Measurements from ENCODE around the gene ZNRF3.

The ZNRF3 gene

GRCh38 chr22:28893810-28894209, 10.4 kb downstream of the ZNRF3 start:
- Histone ChIP-seq H2BK12ac (ENCODE audit: low read length) (no peak overlapping the region), H4K8ac (ENCODE audit: low read depth, low read length) (no peak overlapping the region), H2AK5ac (ENCODE audit: low read length) (no peak overlapping the region), H3K27ac (ENCODE audit: low read depth, low read length) (no peak overlapping the region), H3K79me2 (ENCODE audit: control insufficient read depth, insufficient read depth, low read length, poor library complexity) (peaks cover 16% of the 10 kb centered on the region), H3K9ac (ENCODE audit: low read length) (no peak overlapping the region), H3K4ac (ENCODE audit: low read depth, low read length) (peak overlapping the region; percentile 59), H2BK5ac (ENCODE audit: low read depth, low read length, poor library complexity) (no peak overlapping the region), H3K9me3 (ENCODE audit: insufficient read depth, low read depth, low read length) (no peaks in the 10 kb centered on the region), H2AFZ (ENCODE audit: insufficient read depth, low read length, poor library complexity) (no peak overlapping the region), H3K36me3 (ENCODE audit: control insufficient read depth in 1 of 2, insufficient read depth in 2 of 2, low read length in 2 of 2) (no peaks in the 10 kb centered on the region), H3K4me1 (ENCODE audit: control insufficient read depth in 1 of 2, insufficient read depth in 2 of 2, low read length in 2 of 2) (peaks cover 24 to 26% of the 10 kb centered on the region in 2 experiments), H3K18ac (ENCODE audit: low read length) (no peak overlapping the region), H3K27me3 (ENCODE audit: insufficient read depth, low read length) (no peaks in the 10 kb centered on the region), H3K79me1 (ENCODE audit: low read length) (peaks cover 11% of the 10 kb centered on the region), H3K14ac (ENCODE audit: low read length) (no peak overlapping the region), H4K12ac (ENCODE audit: low read depth, low read length) (no peak overlapping the region), H3K4me3 (ENCODE audit: low read depth, low read length) (no peak overlapping the region), H3K23ac (ENCODE audit: low read length) (no peak overlapping the region), H3K4me2 (ENCODE audit: low read length) (no peak overlapping the region), H4K91ac (ENCODE audit: low read depth, low read length) (no peak overlapping the region), H2BK120ac (ENCODE audit: insufficient read depth, low read length, poor library complexity) (no peak overlapping the region)
- no peak for DNase-seq
- no CpG with 5 or more reads among the region's 4 CpGs for WGBS (ENCODE audit: extremely low coverage, insufficient coverage, insufficient read length)

GRCh38 chr22:28894334-28894733, 11.0 kb downstream of the ZNRF3 start:
- H3K18ac ChIP-seq (ENCODE audit: low read length), result peak overlapping the region; percentile 36
- no CpG with 5 or more reads among the region's 8 CpGs for WGBS (ENCODE audit: extremely low coverage, insufficient coverage, insufficient read length)

DNA sequence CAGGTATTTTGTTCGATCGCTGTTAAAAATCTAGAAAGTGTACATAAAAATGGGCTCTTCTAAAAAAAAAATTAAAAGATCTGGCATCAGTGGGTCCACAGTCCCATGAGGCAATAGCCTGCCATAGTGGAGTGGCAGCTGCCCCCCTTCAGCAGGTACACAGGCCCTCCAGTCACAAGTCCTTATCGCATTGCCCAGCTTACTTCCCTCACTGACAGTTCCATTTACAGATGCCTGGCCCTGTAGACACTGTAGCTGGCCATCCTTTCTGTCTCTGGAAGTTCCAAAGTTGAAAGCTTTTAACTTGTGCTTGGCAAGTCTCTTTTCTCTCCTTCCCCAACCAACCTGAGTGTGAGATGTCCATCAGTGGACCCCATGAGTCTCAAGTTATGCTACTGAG, 11.4 kb downstream of the ZNRF3 start:
- no peaks in the 10 kb centered on the region for H3K27me3 ChIP-seq (ENCODE audit: insufficient read depth, low read length)
- H3K27ac ChIP-seq (ENCODE audit: low read depth, low read length), result no peak overlapping the region
- no peak overlapping the region for H2BK120ac ChIP-seq (ENCODE audit: insufficient read depth, low read length, poor library complexity)
- no peak overlapping the region for H2AFZ ChIP-seq (ENCODE audit: insufficient read depth, low read length, poor library complexity)
- peak overlapping the region; percentile 39 for H3K14ac ChIP-seq (ENCODE audit: low read length)
- H4K12ac ChIP-seq (ENCODE audit: low read depth, low read length), result no peak overlapping the region
- H3K4ac ChIP-seq (ENCODE audit: low read depth, low read length), result peak overlapping the region; percentile 34
- H2BK5ac ChIP-seq (ENCODE audit: low read depth, low read length, poor library complexity), result no peak overlapping the region
- H3K4me2 ChIP-seq (ENCODE audit: low read length), result no peak overlapping the region
- H3K36me3 ChIP-seq (ENCODE audit: control insufficient read depth in 1 of 2, insufficient read depth in 2 of 2, low read length in 2 of 2), result no peaks in the 10 kb centered on the region
- no peak overlapping the region for H3K4me3 ChIP-seq (ENCODE audit: low read depth, low read length)
- no peak overlapping the region for H3K23ac ChIP-seq (ENCODE audit: low read length)
- peak overlapping the region; percentile 73 for H2BK12ac ChIP-seq (ENCODE audit: low read length)
- H3K79me2 ChIP-seq (ENCODE audit: control insufficient read depth, insufficient read depth, low read length, poor library complexity), result peaks cover 18% of the 10 kb centered on the region
- H3K9ac ChIP-seq (ENCODE audit: low read length), result no peak overlapping the region
- no peaks in the 10 kb centered on the region for H3K9me3 ChIP-seq (ENCODE audit: insufficient read depth, low read depth, low read length)
- peaks cover 15% of the 10 kb centered on the region for H3K79me1 ChIP-seq (ENCODE audit: low read length)
- DNase-seq, result no peak
- peaks cover 24 to 27% of the 10 kb centered on the region in 2 experiments for H3K4me1 ChIP-seq (ENCODE audit: control insufficient read depth in 1 of 2, insufficient read depth in 2 of 2, low read length in 2 of 2)
- no peak overlapping the region for H4K8ac ChIP-seq (ENCODE audit: low read depth, low read length)
- no CpG with 5 or more reads among the region's 3 CpGs for WGBS (ENCODE audit: extremely low coverage, insufficient coverage, insufficient read length)
- H4K91ac ChIP-seq (ENCODE audit: low read depth, low read length), result peak overlapping the region; percentile 70
- no peak overlapping the region for H2AK5ac ChIP-seq (ENCODE audit: low read length)
- no peak overlapping the region for H3K18ac ChIP-seq (ENCODE audit: low read length)

More at GRCh38 chr22:28894334-28894733, 11.0 kb downstream of the ZNRF3 start:
- Histone ChIP-seq H2BK12ac (ENCODE audit: low read length) (no peak overlapping the region), H3K4me2 (ENCODE audit: low read length) (no peak overlapping the region), H3K27me3 (ENCODE audit: insufficient read depth, low read length) (no peaks in the 10 kb centered on the region), H3K4me3 (ENCODE audit: low read depth, low read length) (no peak overlapping the region), H4K12ac (ENCODE audit: low read depth, low read length) (no peak overlapping the region), H3K9ac (ENCODE audit: low read length) (no peak overlapping the region), H3K79me2 (ENCODE audit: control insufficient read depth, insufficient read depth, low read length, poor library complexity) (peaks cover 18% of the 10 kb centered on the region), H3K14ac (ENCODE audit: low read length) (no peak overlapping the region), H3K27ac (ENCODE audit: low read depth, low read length) (no peak overlapping the region), H2BK5ac (ENCODE audit: low read depth, low read length, poor library complexity) (no peak overlapping the region), H3K4me1 (ENCODE audit: control insufficient read depth in 1 of 2, insufficient read depth in 2 of 2, low read length in 2 of 2) (peaks cover 24 to 27% of the 10 kb centered on the region in 2 experiments), H3K79me1 (ENCODE audit: low read length) (peaks cover 13% of the 10 kb centered on the region), H2BK120ac (ENCODE audit: insufficient read depth, low read length, poor library complexity) (no peak overlapping the region), H3K9me3 (ENCODE audit: insufficient read depth, low read depth, low read length) (no peaks in the 10 kb centered on the region), H2AFZ (ENCODE audit: insufficient read depth, low read length, poor library complexity) (no peak overlapping the region), H4K8ac (ENCODE audit: low read depth, low read length) (no peak overlapping the region), H4K91ac (ENCODE audit: low read depth, low read length) (no peak overlapping the region), H3K4ac (ENCODE audit: low read depth, low read length) (peak overlapping the region; percentile 12), H3K36me3 (ENCODE audit: control insufficient read depth in 1 of 2, insufficient read depth in 2 of 2, low read length in 2 of 2) (no peaks in the 10 kb centered on the region), H3K23ac (ENCODE audit: low read length) (no peak overlapping the region), H2AK5ac (ENCODE audit: low read length) (no peak overlapping the region)
- DNase-seq, result no peak

DNA sequence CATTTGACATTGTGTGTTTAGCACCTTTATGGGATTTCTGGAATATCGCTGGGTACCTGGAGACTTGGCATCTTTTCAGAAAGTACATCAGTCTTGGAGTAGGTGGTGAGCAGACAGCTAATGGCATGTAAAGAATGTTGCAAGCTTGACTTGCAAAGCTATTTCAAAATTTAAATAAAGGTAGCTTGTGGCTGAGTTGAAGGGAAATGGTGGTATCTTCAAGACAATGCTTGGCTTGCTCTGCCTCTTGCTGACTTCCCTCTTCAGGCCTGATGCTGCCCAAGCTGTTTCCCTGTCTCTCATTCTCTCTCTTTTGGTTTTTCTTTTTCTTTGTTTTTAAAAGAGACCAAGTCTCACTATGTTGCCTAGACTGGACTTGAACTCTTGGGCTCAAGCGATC, 13.2 kb downstream of the ZNRF3 start:
- H3K79me2 ChIP-seq (ENCODE audit: control insufficient read depth, insufficient read depth, low read length, poor library complexity), result peaks cover 16% of the 10 kb centered on the region
- peak overlapping the region; percentile 66 for H3K14ac ChIP-seq (ENCODE audit: low read length)
- H2BK5ac ChIP-seq (ENCODE audit: low read depth, low read length, poor library complexity), result peak overlapping the region; percentile 84
- H3K27me3 ChIP-seq (ENCODE audit: insufficient read depth, low read length), result no peaks in the 10 kb centered on the region
- H3K36me3 ChIP-seq (ENCODE audit: control insufficient read depth in 1 of 2, insufficient read depth in 2 of 2, low read length in 2 of 2), result no peaks in the 10 kb centered on the region
- H3K27ac ChIP-seq (ENCODE audit: low read depth, low read length), result peak overlapping the region; percentile 95
- H3K18ac ChIP-seq (ENCODE audit: low read length), result peak overlapping the region; percentile 92
- peak overlapping the region; percentile 8 for H4K12ac ChIP-seq (ENCODE audit: low read depth, low read length)
- WGBS (ENCODE audit: extremely low coverage, insufficient coverage, insufficient read length), result no CpG with 5 or more reads among the region's 2 CpGs
- peak overlapping the region; percentile 57 for H4K8ac ChIP-seq (ENCODE audit: low read depth, low read length)
- H3K9me3 ChIP-seq (ENCODE audit: insufficient read depth, low read depth, low read length), result no peaks in the 10 kb centered on the region
- H2BK12ac ChIP-seq (ENCODE audit: low read length), result peak overlapping the region; percentile 95
- no peak overlapping the region for H3K9ac ChIP-seq (ENCODE audit: low read length)
- H3K4me1 ChIP-seq (ENCODE audit: control insufficient read depth in 1 of 2, insufficient read depth in 2 of 2, low read length in 2 of 2), result peaks cover 25 to 33% of the 10 kb centered on the region in 2 experiments
- H2AFZ ChIP-seq (ENCODE audit: insufficient read depth, low read length, poor library complexity), result no peak overlapping the region
- H3K4me2 ChIP-seq (ENCODE audit: low read length), result no peak overlapping the region
- no peak overlapping the region for H3K4me3 ChIP-seq (ENCODE audit: low read depth, low read length)
- H4K91ac ChIP-seq (ENCODE audit: low read depth, low read length), result peak overlapping the region; percentile 90
- no peak overlapping the region for H2AK5ac ChIP-seq (ENCODE audit: low read length)
- H3K79me1 ChIP-seq (ENCODE audit: low read length), result peaks cover 15% of the 10 kb centered on the region
- peak overlapping the region; percentile 89 for H3K4ac ChIP-seq (ENCODE audit: low read depth, low read length)
- DNase-seq, result peak in 1 of 2 donors; percentile 42
- peak overlapping the region; percentile 82 for H2BK120ac ChIP-seq (ENCODE audit: insufficient read depth, low read length, poor library complexity)
- H3K23ac ChIP-seq (ENCODE audit: low read length), result no peak overlapping the region
